CD14-positive monocyte (primary cell): ENCODE data around the gene GAREM1. TPM values are rescaled to one million over a fixed set of nuclear protein-coding genes. Genes with fewer than 3 reads are reported as not detected.

Experiments
- DNase-seq, 3 donors: peaks; one replicate each; pipeline ENCODE4 v3.0.0-alpha.2; 2011 to 2022
- H2AFZ ChIP-seq: 2 replicates; pipeline ENCODE4 v1.6.0; 2012; ENCODE audit warnings: mild to moderate bottlenecking, low read depth, low read length, inconsistent platforms; ENCODE audit not compliant: insufficient read depth, poor library complexity, severe bottlenecking
- H3K27ac ChIP-seq, 2 donors: 1 replicate in 1 of 2; 2 replicates in 1 of 2; pipeline ENCODE4 v1.5.1; 2012 to 2013; ENCODE audit warnings: low read length in 2 of 2, control low read depth in 1 of 2, inconsistent platforms in 1 of 2, low read depth in 1 of 2, mild to moderate bottlenecking in 1 of 2
- H3K27me3 ChIP-seq, 2 donors: one replicate each; pipeline versions ENCODE4 v1.6.0 to v1.6.1; 2011 to 2013; ENCODE audit warnings: low read length in 2 of 2; ENCODE audit not compliant: control insufficient read depth in 2 of 2, insufficient read depth in 2 of 2
- H3K36me3 ChIP-seq, 2 donors: replicated peaks in 1 of 2; 1 replicate in 1 of 2; 2 replicates in 1 of 2; pipeline versions ENCODE4 v1.5.1 to v1.6.1; 2012 to 2013; ENCODE audit warnings: low read length in 2 of 2, control low read depth in 1 of 2, inconsistent platforms in 1 of 2, mild to moderate bottlenecking in 1 of 2; ENCODE audit not compliant: insufficient read depth in 2 of 2, control insufficient read depth in 1 of 2
- H3K4me1 ChIP-seq, 2 donors: 1 replicate in 1 of 2; 2 replicates in 1 of 2; pipeline versions ENCODE4 v1.5.1 to v1.6.1; 2012 to 2013; ENCODE audit warnings: low read length in 2 of 2, control low read depth in 1 of 2, inconsistent platforms in 1 of 2, mild to moderate bottlenecking in 1 of 2, moderate library complexity in 1 of 2; ENCODE audit not compliant: insufficient read depth in 2 of 2, control insufficient read depth in 1 of 2
- H3K4me2 ChIP-seq: replicated peaks from 2 replicates; pipeline ENCODE3; 2012; ENCODE audit warnings: low read length, moderate library complexity, mild to moderate bottlenecking; ENCODE audit not compliant: poor library complexity, severe bottlenecking; ENCODE audit errors: extremely low read depth
- H3K4me3 ChIP-seq, 3 experiments: fragments of 200-600 bp in 1 of 3; sonication (generic) in 1 of 3; replicated peaks in 1 of 3; 1 replicate in 2 of 3; 2 replicates in 1 of 3; pipeline ENCODE4 v1.5.1; 2011 to 2013; ENCODE audit warnings: low read length in 3 of 3, mild to moderate bottlenecking in 3 of 3, control low read depth in 2 of 3, low read depth in 2 of 3, inconsistent platforms in 1 of 3, moderate library complexity in 1 of 3
- H3K79me2 ChIP-seq: 2 replicates; pipeline ENCODE4 v1.6.0; 2012; ENCODE audit warnings: mild to moderate bottlenecking, control low read depth, inconsistent platforms, low read length, moderate library complexity; ENCODE audit not compliant: insufficient read depth
- H3K9ac ChIP-seq: 2 replicates; pipeline ENCODE4 v1.6.0; 2017; ENCODE audit warnings: low read length, mild to moderate bottlenecking; ENCODE audit not compliant: insufficient read depth, poor library complexity, severe bottlenecking
- H3K9me3 ChIP-seq, 2 donors: replicated peaks in 1 of 2; 1 replicate in 1 of 2; 2 replicates in 1 of 2; pipeline versions ENCODE4 v1.5.1 to v1.6.1; 2012 to 2013; ENCODE audit warnings: low read length in 2 of 2, control low read depth in 1 of 2; ENCODE audit not compliant: control insufficient read depth in 1 of 2, insufficient read depth in 1 of 2
- H4K20me1 ChIP-seq: 2 replicates; pipeline ENCODE4 v1.6.0; 2012; ENCODE audit warnings: mild to moderate bottlenecking, low read length, control low read depth, moderate library complexity; ENCODE audit not compliant: insufficient read depth
- H3K27ac Mint-ChIP-seq, 7 donors: one replicate each; pipeline ENCODE4 v1.8.0; 2020; ENCODE audit warnings: mild to moderate bottlenecking in 7 of 7, mixed read lengths in 7 of 7, moderate library complexity in 6 of 7, inconsistent platforms in 2 of 7
- H3K27me3 Mint-ChIP-seq, 3 donors: one replicate each; pipeline ENCODE4 v1.8.0; 2021 to 2022; ENCODE audit warnings: low read depth in 3 of 3, mild to moderate bottlenecking in 3 of 3, mixed read lengths in 3 of 3, moderate library complexity in 3 of 3, inconsistent platforms in 1 of 3
- H3K36me3 Mint-ChIP-seq, 2 donors: one replicate each; pipeline ENCODE4 v1.8.0; 2020; ENCODE audit warnings: mixed read lengths in 2 of 2, inconsistent platforms in 1 of 2, mild to moderate bottlenecking in 1 of 2
- H3K4me1 Mint-ChIP-seq: one replicate; pipeline ENCODE4 v1.8.0; 2020; ENCODE audit warnings: mild to moderate bottlenecking, mixed read lengths
- H3K4me3 Mint-ChIP-seq, 2 donors: one replicate each; pipeline ENCODE4 v1.8.0; 2020; ENCODE audit warnings: mild to moderate bottlenecking in 2 of 2, mixed read lengths in 2 of 2, moderate library complexity in 1 of 2
- H3K9me3 Mint-ChIP-seq, 7 donors: one replicate each; pipeline ENCODE4 v1.8.0; 2020 to 2022; ENCODE audit warnings: mixed read lengths in 7 of 7, mild to moderate bottlenecking in 6 of 7, moderate library complexity in 6 of 7, inconsistent platforms in 2 of 7
- WGBS: methylation state at CpG from one replicate; pipeline ENCODE4 v1.1.5; 2013; ENCODE audit warnings: missing lambda C conversion rate; ENCODE audit not compliant: insufficient coverage; 5-methylcytosine and 5-hydroxymethylcytosine counted together
- intact Hi-C, 2 donors: fragments of 100-400 bp; cut with micrococcal nuclease; formaldehyde crosslinking; loops; one replicate each; pipeline versions ENCODE4 v1.15.0 to v1.15.1; 2023
- polyA plus RNA-seq, 3 donors: library from polyadenylated mRNA; depleted of rRNA in 1 of 3; unstranded in 2 of 3; stranded (reverse) in 1 of 3; fragments of 300-500 nt in 2 of 3; fragments of >200 nt in 1 of 3; fragmentation: Illumina TruSeq in 2 of 3; gene quantifications; 1 replicate in 2 of 3; 2 replicates in 1 of 3; pipeline ENCODE4 v1.2.3, GENCODE V29; 2012 to 2021
- TF ChIP-seq, protein P1 (sequence below): fragments of 200-600 bp; IDR thresholded peaks from one replicate; pipeline ENCODE4 v1.8.0; 2022; ENCODE audit warnings: antibody characterized with exemption, mild to moderate bottlenecking

Gene GAREM1
- polyA plus RNA-seq, 3 donors: 0.24 TPM; not detected in 2

- Histone ChIP-seq H3K79me2 (no peaks in the 10 kb centered on the region), H3K9ac (no peak overlapping the region)
- intact Hi-C loops: no loop called here
Measured at GRCh38 chr18:32450026-32450691, 20.5 kb downstream of the GAREM1 start.

DNA sequence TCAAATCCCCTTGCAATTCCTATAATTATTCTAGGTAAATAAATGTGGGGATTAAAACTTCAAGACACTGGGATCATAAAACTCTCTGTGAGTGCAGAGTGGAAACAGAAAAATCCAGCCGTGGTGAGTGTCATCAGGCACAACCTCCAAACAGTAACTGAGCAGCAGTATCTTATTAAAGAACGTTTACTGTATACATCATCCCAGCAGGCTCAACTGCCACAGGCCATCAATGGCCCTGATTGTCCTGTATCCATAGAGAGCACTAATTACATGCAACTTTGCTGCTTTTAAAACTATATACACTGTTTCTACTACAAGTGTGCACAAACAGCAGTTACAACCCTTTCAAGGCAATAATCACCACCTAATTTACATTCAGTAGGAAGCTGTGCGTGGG is 23.9 kb downstream of the GAREM1 start:
- H3K36me3 ChIP-seq: no peaks in the 10 kb centered on the region
- no peak overlapping the region for H3K9ac ChIP-seq
- TF ChIP-seq, protein P1, sequence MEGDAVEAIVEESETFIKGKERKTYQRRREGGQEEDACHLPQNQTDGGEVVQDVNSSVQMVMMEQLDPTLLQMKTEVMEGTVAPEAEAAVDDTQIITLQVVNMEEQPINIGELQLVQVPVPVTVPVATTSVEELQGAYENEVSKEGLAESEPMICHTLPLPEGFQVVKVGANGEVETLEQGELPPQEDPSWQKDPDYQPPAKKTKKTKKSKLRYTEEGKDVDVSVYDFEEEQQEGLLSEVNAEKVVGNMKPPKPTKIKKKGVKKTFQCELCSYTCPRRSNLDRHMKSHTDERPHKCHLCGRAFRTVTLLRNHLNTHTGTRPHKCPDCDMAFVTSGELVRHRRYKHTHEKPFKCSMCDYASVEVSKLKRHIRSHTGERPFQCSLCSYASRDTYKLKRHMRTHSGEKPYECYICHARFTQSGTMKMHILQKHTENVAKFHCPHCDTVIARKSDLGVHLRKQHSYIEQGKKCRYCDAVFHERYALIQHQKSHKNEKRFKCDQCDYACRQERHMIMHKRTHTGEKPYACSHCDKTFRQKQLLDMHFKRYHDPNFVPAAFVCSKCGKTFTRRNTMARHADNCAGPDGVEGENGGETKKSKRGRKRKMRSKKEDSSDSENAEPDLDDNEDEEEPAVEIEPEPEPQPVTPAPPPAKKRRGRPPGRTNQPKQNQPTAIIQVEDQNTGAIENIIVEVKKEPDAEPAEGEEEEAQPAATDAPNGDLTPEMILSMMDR: no peak
- Mint-ChIP-seq H3K27ac (no peak overlapping the region), H3K4me3 (no peak overlapping the region), H3K9me3 (no peaks in the 10 kb centered on the region), H3K4me1 (no peaks in the 10 kb centered on the region), H3K36me3 (no peaks in the 10 kb centered on the region), H3K27me3 (peaks cover 0 to 3% (median 1%) of the 10 kb centered on the region in 3 donors)
- DNase-seq: no peak
- no peak overlapping the region for H3K4me3 ChIP-seq
- intact Hi-C loops: no loop called here
- 100% methylated on average over 2 of the region's 3 CpGs for WGBS
- H3K9me3 ChIP-seq: no peaks in the 10 kb centered on the region
- H3K27me3 ChIP-seq: no peaks in the 10 kb centered on the region
- H2AFZ ChIP-seq: no peak overlapping the region
- no peak overlapping the region for H3K4me2 ChIP-seq
- no peaks in the 10 kb centered on the region for H3K79me2 ChIP-seq
- no peaks in the 10 kb centered on the region for H3K4me1 ChIP-seq
- H4K20me1 ChIP-seq: no peaks in the 10 kb centered on the region
- no peak overlapping the region for H3K27ac ChIP-seq

More at GRCh38 chr18:32450026-32450691, 20.5 kb downstream of the GAREM1 start:
- Histone ChIP-seq H3K27me3 (no peaks in the 10 kb centered on the region), H3K4me3 (no peak overlapping the region), H3K27ac (no peak overlapping the region), H3K4me2 (no peak overlapping the region), H2AFZ (no peak overlapping the region), H3K9me3 (no peaks in the 10 kb centered on the region), H3K4me1 (no peaks in the 10 kb centered on the region), H4K20me1 (no peaks in the 10 kb centered on the region), H3K36me3 (no peaks in the 10 kb centered on the region)
- Mint-ChIP-seq H3K9me3 (no peaks in the 10 kb centered on the region), H3K27ac (no peak overlapping the region), H3K4me3 (no peak overlapping the region), H3K36me3 (no peaks in the 10 kb centered on the region), H3K27me3 (peaks cover 0 to 2% (median 1%) of the 10 kb centered on the region in 3 donors), H3K4me1 (peaks cover 2% of the 10 kb centered on the region)
- no peak for DNase-seq
- TF ChIP-seq, protein P1: no peak
- 100% methylated on average over 1 of the region's 3 CpGs for whole genome bisulfite sequencing
